Keratinocyte (primary cell): ENCODE measurements around the gene TCP10L. TPM values are rescaled to one million over a fixed set of nuclear protein-coding genes. Genes with fewer than 3 reads are reported as not detected.
"Not testable (repeated sequence)": the region's sequence is repeated elsewhere in the genome, so short reads cannot be mapped to it uniquely, and the experiment has no call there.

Source experiments
- DNase-seq: peaks from one replicate; pipeline ENCODE4 v3.0.0-alpha.2; 2011; ENCODE audit warnings: low read depth, missing footprints, low spot score
- FAIRE-seq: peaks from 2 replicates; lab custom pipeline; 2011; peaks lifted over from hg19 to GRCh38; lab: Jason Lieb, UNC
- H2AFZ ChIP-seq: 2 replicates; pipeline ENCODE4 v1.6.0; 2012; ENCODE audit warnings: low read length, control low read depth, inconsistent platforms; ENCODE audit not compliant: control insufficient read depth
- H3K27ac ChIP-seq: 2 replicates; pipeline ENCODE4 v1.5.1; 2011; ENCODE audit warnings: low read length; ENCODE audit not compliant: control insufficient read depth, insufficient read depth
- H3K27me3 ChIP-seq: 3 replicates; pipeline ENCODE4 v1.6.0; 2011; ENCODE audit warnings: low read length; ENCODE audit not compliant: control insufficient read depth, insufficient read depth; ENCODE audit errors: extremely low read depth
- H3K36me3 ChIP-seq, 2 experiments: 2 replicates in 1 of 2; 3 replicates in 1 of 2; pipeline ENCODE4 v1.5.1; 2011; ENCODE audit warnings: low read length in 2 of 2, mild to moderate bottlenecking in 1 of 2; ENCODE audit not compliant: control insufficient read depth in 2 of 2, insufficient read depth in 2 of 2; ENCODE audit errors: extremely low read depth in 1 of 2
- H3K4me1 ChIP-seq: 3 replicates; pipeline ENCODE4 v1.5.1; 2011; ENCODE audit warnings: low read length; ENCODE audit not compliant: control insufficient read depth, insufficient read depth; ENCODE audit errors: extremely low read depth
- H3K4me2 ChIP-seq: 3 replicates; pipeline ENCODE4 v1.6.0; 2011; ENCODE audit warnings: low read depth, low read length; ENCODE audit not compliant: control insufficient read depth, insufficient read depth; ENCODE audit errors: extremely low read depth
- H3K4me3 ChIP-seq, 3 experiments: fragments of 200-600 bp in 1 of 3; sonication (generic) in 1 of 3; 2 replicates in 2 of 3; 3 replicates in 1 of 3; pipeline ENCODE4 v1.5.1; 2011 to 2016; ENCODE audit warnings: low read length in 3 of 3, mild to moderate bottlenecking in 3 of 3, control low read depth in 2 of 3, inconsistent platforms in 1 of 3, low read depth in 1 of 3, mixed read lengths in 1 of 3, mixed run types in 1 of 3, moderate library complexity in 1 of 3; ENCODE audit not compliant: control insufficient read depth in 2 of 3, insufficient read depth in 2 of 3; ENCODE audit errors: extremely low read depth in 1 of 3
- H3K79me2 ChIP-seq: 2 replicates; pipeline ENCODE4 v1.6.0; 2012; ENCODE audit warnings: low read length; ENCODE audit not compliant: control insufficient read depth, insufficient read depth
- H3K9ac ChIP-seq: 3 replicates; pipeline ENCODE4 v1.6.0; 2011; ENCODE audit warnings: low read length; ENCODE audit not compliant: control insufficient read depth, insufficient read depth; ENCODE audit errors: extremely low read depth
- H3K9me1 ChIP-seq: 3 replicates; pipeline ENCODE4 v1.6.0; 2011; ENCODE audit warnings: low read length; ENCODE audit not compliant: control insufficient read depth, insufficient read depth; ENCODE audit errors: extremely low read depth
- H3K9me3 ChIP-seq: 2 replicates; pipeline ENCODE4 v1.5.1; 2012; ENCODE audit warnings: low read depth, low read length; ENCODE audit not compliant: control insufficient read depth
- H4K20me1 ChIP-seq: 3 replicates; pipeline ENCODE4 v1.6.0; 2011; ENCODE audit warnings: low read length; ENCODE audit not compliant: control insufficient read depth, insufficient read depth; ENCODE audit errors: extremely low read depth
- EZH2 ChIP-seq: IDR thresholded peaks from one replicate; pipeline ENCODE4 v1.6.1; 2012; ENCODE audit warnings: inconsistent platforms, mild to moderate bottlenecking, low read length, moderate library complexity
- dilution Hi-C: fragments of 300-500 bp; cut with MboI; formaldehyde crosslinking; loops from one replicate; pipeline ENCODE4 v1.7.0; 2020; ENCODE audit warnings: low sequenced_read_pairs; ENCODE audit not compliant: extremely low pct_ligation_motif_present
- polyA plus RNA-seq, 5 experiments: library from polyadenylated mRNA; depleted of rRNA in 3 of 5; stranded (reverse) in 3 of 5; stranded (forward) in 1 of 5; unstranded in 1 of 5; fragments of >200 nt; gene quantifications; 1 replicate in 1 of 5; 2 replicates in 3 of 5; 3 replicates in 1 of 5; pipeline versions ENCODE4 v1.2.1 to v1.2.3, GENCODE V29; 2011 to 2012; ENCODE audit warnings: missing spikeins in 2 of 5, low read depth in 1 of 5, low replicate concordance in 1 of 5
- TF ChIP-seq, protein P1 (sequence below), 3 experiments: IDR thresholded peaks in 1 of 3; conservative IDR thresholded peaks in 1 of 3; optimal IDR thresholded peaks in 1 of 3; 2 replicates in 2 of 3; 3 replicates in 1 of 3; pipeline versions ENCODE3 to v1.5.1; 2011; ENCODE audit warnings: low read length in 3 of 3, mild to moderate bottlenecking in 3 of 3, moderate library complexity in 2 of 3, control low read depth in 1 of 3, inconsistent platforms in 1 of 3; ENCODE audit not compliant: insufficient read depth in 2 of 3; ENCODE audit errors: extremely low read depth in 1 of 3

TCP10L gene
- polyA plus RNA-seq, 1 donor (not counting 4 experiments of a cell fraction or from before 2014, with no cell fraction given) = 0.25 TPM

DNA sequence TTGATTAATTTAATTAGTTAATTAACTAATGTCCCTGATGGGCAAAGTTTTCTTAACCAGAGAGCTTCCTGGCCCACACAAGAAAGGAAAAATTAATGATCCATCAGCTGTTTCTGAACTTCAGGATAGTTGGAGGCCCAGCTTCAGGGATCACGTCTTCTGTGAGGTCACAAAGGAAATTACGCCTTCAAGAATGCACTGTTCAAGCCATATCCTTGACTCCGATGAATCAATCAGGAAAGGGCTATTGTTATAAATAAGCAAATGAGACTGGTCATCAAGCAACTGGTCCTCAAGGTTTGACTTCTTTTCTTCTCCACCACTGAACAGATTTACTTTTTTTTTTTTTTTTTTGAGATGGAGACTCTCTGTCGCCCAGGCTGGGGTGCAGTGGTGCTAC lies 40.6 kb downstream of the TCP10L start:
- no peak overlapping the region for H3K27ac ChIP-seq
- no peak overlapping the region for H3K4me2 ChIP-seq
- dilution Hi-C loops = no loop called here
- H3K4me3 ChIP-seq = no peak overlapping the region
- no peaks in the 10 kb centered on the region for H3K27me3 ChIP-seq
- no peaks in the 10 kb centered on the region for H3K9me3 ChIP-seq
- H3K36me3 ChIP-seq = no peaks in the 10 kb centered on the region
- TF ChIP-seq, protein P1, sequence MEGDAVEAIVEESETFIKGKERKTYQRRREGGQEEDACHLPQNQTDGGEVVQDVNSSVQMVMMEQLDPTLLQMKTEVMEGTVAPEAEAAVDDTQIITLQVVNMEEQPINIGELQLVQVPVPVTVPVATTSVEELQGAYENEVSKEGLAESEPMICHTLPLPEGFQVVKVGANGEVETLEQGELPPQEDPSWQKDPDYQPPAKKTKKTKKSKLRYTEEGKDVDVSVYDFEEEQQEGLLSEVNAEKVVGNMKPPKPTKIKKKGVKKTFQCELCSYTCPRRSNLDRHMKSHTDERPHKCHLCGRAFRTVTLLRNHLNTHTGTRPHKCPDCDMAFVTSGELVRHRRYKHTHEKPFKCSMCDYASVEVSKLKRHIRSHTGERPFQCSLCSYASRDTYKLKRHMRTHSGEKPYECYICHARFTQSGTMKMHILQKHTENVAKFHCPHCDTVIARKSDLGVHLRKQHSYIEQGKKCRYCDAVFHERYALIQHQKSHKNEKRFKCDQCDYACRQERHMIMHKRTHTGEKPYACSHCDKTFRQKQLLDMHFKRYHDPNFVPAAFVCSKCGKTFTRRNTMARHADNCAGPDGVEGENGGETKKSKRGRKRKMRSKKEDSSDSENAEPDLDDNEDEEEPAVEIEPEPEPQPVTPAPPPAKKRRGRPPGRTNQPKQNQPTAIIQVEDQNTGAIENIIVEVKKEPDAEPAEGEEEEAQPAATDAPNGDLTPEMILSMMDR (optimal IDR thresholded peaks at IDR 0.05 in 1 of 3, IDR thresholded peaks at IDR 0.05 in 1 of 3, conservative IDR thresholded peaks at IDR 0.05 in 1 of 3; ENCODE audit: extremely low read depth in 1 of 3, insufficient read depth in 2 of 3, low read length in 3 of 3) = no peak
- no peak for TF ChIP-seq EZH2
- H3K9ac ChIP-seq = no peak overlapping the region
- DNase-seq (no peak), FAIRE-seq (no peak)
- no peaks in the 10 kb centered on the region for H3K79me2 ChIP-seq
- no peaks in the 10 kb centered on the region for H3K4me1 ChIP-seq
- no peaks in the 10 kb centered on the region for H4K20me1 ChIP-seq
- no peak overlapping the region for H2AFZ ChIP-seq
- no peaks in the 10 kb centered on the region for H3K9me1 ChIP-seq

DNA sequence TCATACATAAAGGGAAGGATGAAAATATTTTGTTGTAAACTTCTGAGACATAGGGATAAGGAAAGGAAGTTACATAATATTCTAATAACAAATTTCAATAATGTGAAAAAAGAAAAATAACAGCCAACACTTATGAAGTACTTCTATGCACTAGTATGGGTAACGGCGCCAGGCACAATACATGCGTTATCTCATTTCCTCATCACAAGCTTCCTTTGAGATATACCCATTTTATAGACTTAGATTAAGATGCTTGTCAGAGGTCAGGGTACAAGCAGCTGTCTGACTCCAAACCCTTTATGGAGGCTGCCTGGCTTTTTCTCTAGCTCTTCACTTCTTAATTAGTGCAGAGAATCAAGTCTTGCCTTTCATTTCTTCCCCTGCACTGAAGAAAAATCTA lies 41.3 kb downstream of the TCP10L start:
- FAIRE-seq (no peak), DNase-seq (no peak)
- H3K9ac ChIP-seq = no peak overlapping the region
- no peaks in the 10 kb centered on the region for H3K4me1 ChIP-seq
- H4K20me1 ChIP-seq = no peaks in the 10 kb centered on the region
- H3K27ac ChIP-seq = no peak overlapping the region
- H3K36me3 ChIP-seq = no peaks in the 10 kb centered on the region
- H3K4me3 ChIP-seq = no peak overlapping the region
- no peak overlapping the region for H3K4me2 ChIP-seq
- dilution Hi-C loops = no loop called here
- no peak for TF ChIP-seq EZH2
- TF ChIP-seq, protein P1 (optimal IDR thresholded peaks at IDR 0.05 in 1 of 3, IDR thresholded peaks at IDR 0.05 in 1 of 3, conservative IDR thresholded peaks at IDR 0.05 in 1 of 3; ENCODE audit: extremely low read depth in 1 of 3, insufficient read depth in 2 of 3, low read length in 3 of 3) = no peak
- no peaks in the 10 kb centered on the region for H3K9me3 ChIP-seq
- no peaks in the 10 kb centered on the region for H3K79me2 ChIP-seq
- H3K9me1 ChIP-seq = no peaks in the 10 kb centered on the region
- H2AFZ ChIP-seq = no peak overlapping the region
- H3K27me3 ChIP-seq = no peaks in the 10 kb centered on the region

DNA sequence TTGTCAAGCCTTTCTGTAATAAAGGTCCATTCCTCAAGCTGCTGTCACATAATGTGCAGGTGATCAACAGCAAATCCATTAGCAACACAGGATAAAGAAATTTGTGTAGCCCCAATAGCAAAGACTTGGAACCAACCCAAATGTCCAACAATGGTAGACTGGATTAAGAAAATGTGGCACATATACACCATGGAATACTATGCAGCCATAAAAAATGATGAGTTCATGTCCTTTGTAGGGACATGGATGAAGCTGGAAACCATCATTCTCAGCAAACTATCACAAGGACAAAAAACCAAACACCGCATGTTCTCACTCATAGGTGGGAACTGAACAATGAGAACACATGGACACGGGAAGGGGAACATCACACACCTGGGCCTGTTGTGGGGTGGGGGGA lies 42.3 kb downstream of the TCP10L start:
- H3K4me2 ChIP-seq, H3K9me1 ChIP-seq, DNase-seq, H3K9ac ChIP-seq, H3K4me1 ChIP-seq, FAIRE-seq, H3K4me3 ChIP-seq, H3K27ac ChIP-seq, H3K79me2 ChIP-seq, H3K27me3 ChIP-seq, dilution Hi-C loops, H3K36me3 ChIP-seq, H3K9me3 ChIP-seq, H2AFZ ChIP-seq, H4K20me1 ChIP-seq: not testable (repeated sequence)
